Transverse colon (tissue), 4 donors: ENCODE results near the gene PRSS50. TPM values are rescaled to one million over a fixed set of nuclear protein-coding genes. Genes with fewer than 3 reads are reported as not detected.
A peak's percentile ranks its signal among the peaks of the same experiment; 100 is the strongest.

Experiments used
- DNase-seq: peaks from one replicate; pipeline ENCODE4 v3.0.0-alpha.2; 2019
- H3K27ac ChIP-seq, 4 donors: fragments of 200-600 bp; sonication (generic); 2 replicates each; pipeline ENCODE4 v1.5.1; 2016 to 2018; ENCODE audit warnings: inconsistent platforms in 4 of 4
- H3K27me3 ChIP-seq: fragments of 200-600 bp; sonication (generic); 2 replicates; pipeline ENCODE4 v1.5.1; 2017; ENCODE audit warnings: inconsistent platforms
- H3K36me3 ChIP-seq, 4 donors: fragments of 200-600 bp; sonication (generic); 2 replicates each; pipeline ENCODE4 v1.5.1; 2017 to 2019; ENCODE audit warnings: inconsistent platforms in 4 of 4
- H3K4me1 ChIP-seq, 4 donors: fragments of 200-600 bp; sonication (generic); 2 replicates each; pipeline ENCODE4 v1.5.1; 2017 to 2020; ENCODE audit warnings: inconsistent platforms in 4 of 4
- H3K4me3 ChIP-seq, 4 donors: fragments of 200-600 bp; sonication (generic); 1 replicate in 1 of 4; 2 replicates in 3 of 4; pipeline versions ENCODE4 v1.5.1 to v1.6.1; 2017 to 2019; ENCODE audit warnings: inconsistent platforms in 4 of 4
- H3K9me3 ChIP-seq, 2 donors: fragments of 200-600 bp; sonication (generic); 2 replicates each; pipeline ENCODE4 v1.5.1; 2017 to 2019; ENCODE audit warnings: inconsistent platforms in 2 of 2
- EP300 ChIP-seq: sonication (generic); formaldehyde crosslinking; IDR thresholded peaks from one replicate; pipeline ENCODE4 v1.6.1; 2017; ENCODE audit warnings: antibody characterized with exemption, low read depth
- POLR2A ChIP-seq: fragments of 450-650 bp; IDR thresholded peaks from one replicate; pipeline ENCODE4 v1.6.1; 2016; ENCODE audit warnings: antibody characterized with exemption, mild to moderate bottlenecking, moderate library complexity
- POLR2AphosphoS5 ChIP-seq, 3 donors: sonication (generic); formaldehyde crosslinking; IDR thresholded peaks; one replicate each; pipeline ENCODE4 v1.6.1; 2016; ENCODE audit warnings: antibody characterized with exemption in 3 of 3
- WGBS, 2 donors: methylation state at CpG; one replicate each; pipeline ENCODE4 v1.1.5; 2018; ENCODE audit warnings: low coverage in 1 of 2; 5-methylcytosine and 5-hydroxymethylcytosine counted together
- in situ Hi-C, 4 donors: fragments of 200-750 bp; cut with MboI; loops; one replicate each; pipeline versions ENCODE4 v1.15.0 to v1.15.1; 2017; ENCODE audit warnings: low sequenced_read_pairs in 3 of 4, low pct_ligation_motif_present in 1 of 4, low pct_unique_long_range_greater_than_20kb in 1 of 4
- intact Hi-C: fragments of 100-400 bp; cut with DNase I; formaldehyde crosslinking; loops from one replicate; pipeline ENCODE4 v1.15.1; 2023; ENCODE audit warnings: low total_unique reads
- total RNA-seq, 4 donors: library from RNA; depleted of rRNA; stranded (reverse); fragments of >200 nt; gene quantifications; one replicate each; pipeline ENCODE4 v1.1.0, GENCODE V29; 2016
- TF ChIP-seq, protein P1 (sequence below), 5 experiments: fragments of 200-600 bp in 3 of 5; fragments of 450-650 bp in 2 of 5; sonication (generic) in 3 of 5; IDR thresholded peaks; 1 replicate in 2 of 5; 2 replicates in 3 of 5; pipeline ENCODE4 v1.5.1; 2016 to 2017; ENCODE audit warnings: antibody characterized with exemption in 5 of 5, inconsistent platforms in 3 of 5, mild to moderate bottlenecking in 2 of 5, moderate library complexity in 1 of 5

PRSS50 gene
- total RNA-seq, 4 donors from 2014 or later: 0.14 TPM; not detected in 3

DNA sequence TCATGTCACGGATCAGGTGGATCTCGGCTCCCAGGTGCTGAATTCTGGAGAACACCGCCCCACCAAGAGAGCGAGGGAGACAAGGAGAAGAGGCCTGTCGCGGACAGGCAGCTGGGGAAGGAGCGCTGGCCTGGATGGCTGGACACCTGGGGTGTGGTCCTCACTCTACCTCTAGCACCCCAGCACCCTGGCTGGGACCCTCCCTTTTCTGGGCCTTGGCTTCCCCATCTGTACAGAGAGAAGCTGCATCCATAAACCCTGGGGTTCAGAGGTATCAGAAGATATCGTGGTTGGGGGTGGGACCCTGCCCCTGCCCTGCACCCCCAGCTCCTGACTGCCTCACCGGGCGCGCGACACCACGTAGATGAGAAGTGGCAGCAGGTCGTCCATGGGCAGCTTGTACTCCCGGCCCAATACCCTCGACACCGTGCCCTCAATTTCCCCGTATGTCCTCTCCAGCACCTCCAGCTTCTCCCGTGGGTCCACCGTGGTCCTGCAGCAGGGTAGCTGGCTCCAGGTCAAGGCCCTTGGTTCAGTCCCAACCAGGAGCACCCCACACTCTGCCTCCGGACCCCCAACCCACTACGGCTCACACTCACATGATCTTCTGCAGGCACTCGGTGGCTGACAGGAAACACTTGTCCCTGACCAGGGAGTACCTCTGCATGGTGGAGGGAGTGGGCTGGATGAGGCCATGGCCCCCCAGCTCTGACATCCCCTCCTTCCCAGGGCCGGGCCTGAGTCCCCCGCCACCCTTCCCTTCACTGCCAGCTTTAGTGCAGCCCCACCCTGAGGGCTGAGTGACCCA, 45.9 kb downstream of the PRSS50 start:
- H3K36me3 ChIP-seq: no peaks in the 10 kb centered on the region
- H3K27me3 ChIP-seq: no peaks in the 10 kb centered on the region
- TF ChIP-seq POLR2AphosphoS5 (IDR thresholded peaks at IDR 0.05) (no peak), EP300 (no peak), POLR2A (no peak)
- TF ChIP-seq, protein P1, sequence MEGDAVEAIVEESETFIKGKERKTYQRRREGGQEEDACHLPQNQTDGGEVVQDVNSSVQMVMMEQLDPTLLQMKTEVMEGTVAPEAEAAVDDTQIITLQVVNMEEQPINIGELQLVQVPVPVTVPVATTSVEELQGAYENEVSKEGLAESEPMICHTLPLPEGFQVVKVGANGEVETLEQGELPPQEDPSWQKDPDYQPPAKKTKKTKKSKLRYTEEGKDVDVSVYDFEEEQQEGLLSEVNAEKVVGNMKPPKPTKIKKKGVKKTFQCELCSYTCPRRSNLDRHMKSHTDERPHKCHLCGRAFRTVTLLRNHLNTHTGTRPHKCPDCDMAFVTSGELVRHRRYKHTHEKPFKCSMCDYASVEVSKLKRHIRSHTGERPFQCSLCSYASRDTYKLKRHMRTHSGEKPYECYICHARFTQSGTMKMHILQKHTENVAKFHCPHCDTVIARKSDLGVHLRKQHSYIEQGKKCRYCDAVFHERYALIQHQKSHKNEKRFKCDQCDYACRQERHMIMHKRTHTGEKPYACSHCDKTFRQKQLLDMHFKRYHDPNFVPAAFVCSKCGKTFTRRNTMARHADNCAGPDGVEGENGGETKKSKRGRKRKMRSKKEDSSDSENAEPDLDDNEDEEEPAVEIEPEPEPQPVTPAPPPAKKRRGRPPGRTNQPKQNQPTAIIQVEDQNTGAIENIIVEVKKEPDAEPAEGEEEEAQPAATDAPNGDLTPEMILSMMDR (IDR thresholded peaks at IDR 0.05): no peak
- 90% methylated on average over 25 of the region's 25 CpGs; no CpG with 5 or more reads in 1 of the 2 donors for WGBS, 2 donors
- H3K4me1 ChIP-seq: no peaks in the 10 kb centered on the region
- no peaks in the 10 kb centered on the region for H3K9me3 ChIP-seq
- intact Hi-C loops (no loop called here), in situ Hi-C loops (no loop called here)
- peak; percentile 5 for DNase-seq
- H3K27ac ChIP-seq: no peak overlapping the region
- H3K4me3 ChIP-seq: no peak overlapping the region

DNA sequence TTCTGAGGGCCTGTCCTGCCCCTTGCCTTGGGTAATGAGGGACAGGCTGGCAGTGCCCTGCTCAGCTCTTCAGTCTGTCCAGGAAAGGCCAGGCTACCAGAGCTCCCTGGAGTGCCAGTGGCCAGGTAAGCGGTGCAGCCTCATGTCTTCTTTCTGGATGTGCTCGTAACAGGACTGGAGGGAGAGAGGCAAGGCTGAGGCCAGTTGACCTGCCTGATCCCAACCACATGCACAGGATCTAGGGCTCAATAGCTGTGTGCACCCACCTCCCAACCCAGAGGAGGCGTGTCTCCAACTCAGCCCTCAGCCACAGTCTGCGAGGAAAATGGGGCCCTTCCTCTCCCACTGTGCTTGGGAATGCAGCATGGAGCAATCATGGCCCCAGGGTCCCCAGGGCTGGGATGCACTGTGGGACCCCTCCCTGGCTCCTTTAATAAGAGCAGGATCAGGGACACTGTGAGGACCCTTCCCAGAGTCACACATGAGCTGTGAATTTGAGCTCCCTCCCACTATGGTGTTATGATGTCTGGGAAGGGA, 46.7 kb downstream of the PRSS50 start:
- WGBS, 2 donors: 90% methylated on average over 4 of the region's 4 CpGs; no CpG with 5 or more reads in 1 of the 2 donors
- H3K9me3 ChIP-seq: no peaks in the 10 kb centered on the region
- in situ Hi-C loops: no loop called here
- H3K4me1 ChIP-seq: no peaks in the 10 kb centered on the region
- TF ChIP-seq, protein P1 (IDR thresholded peaks at IDR 0.05): no peak
- TF ChIP-seq EP300 (no peak), POLR2A (no peak), POLR2AphosphoS5 (IDR thresholded peaks at IDR 0.05) (no peak)
- no peak overlapping the region for H3K4me3 ChIP-seq
- intact Hi-C loops: no loop called here
- no peak overlapping the region for H3K27ac ChIP-seq
- no peaks in the 10 kb centered on the region for H3K27me3 ChIP-seq
- peak; percentile 5 for DNase-seq
- H3K36me3 ChIP-seq: no peaks in the 10 kb centered on the region

DNA sequence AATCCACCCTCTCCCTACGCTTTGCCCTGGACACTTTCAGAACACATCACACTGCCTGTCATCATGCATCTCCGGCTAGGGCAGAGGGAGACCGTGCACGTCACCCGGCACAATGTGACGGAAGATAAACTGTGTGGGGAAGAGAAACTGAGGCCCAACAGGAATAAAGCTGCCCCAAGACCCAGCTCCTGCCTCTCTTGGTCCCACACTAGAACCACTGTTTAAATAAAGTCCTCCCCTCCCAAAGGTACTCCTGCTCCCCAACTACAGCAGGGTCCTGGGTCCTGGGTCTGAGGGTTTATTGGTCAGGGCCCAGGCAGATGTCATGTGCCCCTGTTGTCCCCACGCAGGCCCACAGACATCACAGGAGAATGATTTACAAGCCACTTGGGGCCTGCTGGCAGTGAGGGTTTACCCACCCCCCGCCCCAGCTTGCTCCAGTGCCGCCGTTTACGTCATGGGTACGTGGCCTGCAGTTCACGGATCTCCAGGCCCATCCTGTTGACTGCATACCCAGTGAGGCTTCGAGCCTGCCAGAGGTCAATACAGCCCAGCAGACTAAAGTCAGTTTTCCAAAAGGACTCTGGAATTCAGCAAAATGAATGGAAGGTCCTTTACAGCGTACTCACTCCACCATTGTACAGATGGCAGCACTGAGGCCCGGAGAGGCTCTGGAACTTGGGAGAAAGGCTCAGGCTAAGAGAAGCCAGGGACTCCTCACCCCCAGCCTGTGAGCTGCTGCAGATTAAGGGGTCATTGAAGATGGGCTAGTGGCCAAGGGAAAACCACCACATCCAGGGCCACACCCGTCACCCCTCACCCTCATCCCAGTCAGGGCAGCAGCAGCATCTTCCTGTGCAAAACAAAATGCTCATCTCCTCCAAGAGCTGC, 47.4 kb downstream of the PRSS50 start:
- Histone ChIP-seq H3K27me3 (no peaks in the 10 kb centered on the region), H3K36me3 (no peaks in the 10 kb centered on the region), H3K27ac (no peak overlapping the region), H3K9me3 (no peaks in the 10 kb centered on the region), H3K4me3 (no peak overlapping the region), H3K4me1 (no peaks in the 10 kb centered on the region)
- WGBS, 2 donors: 90% methylated on average over 17 of the region's 17 CpGs; no CpG with 5 or more reads in 1 of the 2 donors
- intact Hi-C loops (no loop called here), in situ Hi-C loops (no loop called here)
- DNase-seq: no peak
- TF ChIP-seq, protein P1 (IDR thresholded peaks at IDR 0.05): no peak
- TF ChIP-seq POLR2AphosphoS5 (IDR thresholded peaks at IDR 0.05) (no peak), POLR2A (no peak), EP300 (no peak)
